Effector memory CD8-positive, alpha-beta T cell (primary cell): Measurements from ENCODE around the gene HSPB3.
"Not testable (repeated sequence)": the region's sequence is repeated elsewhere in the genome, so short reads cannot be mapped to it uniquely, and the experiment has no call there.

Experiments used
- ATAC-seq: fragments of 150-1000 bp; cut with Tn5 transposase; replicated peaks from 2 replicates; pipeline ENCODE4 v1.10.0; 2021; ENCODE audit warnings: mild to moderate bottlenecking, moderate library complexity
- DNase-seq, 3 experiments: peaks; one replicate each; pipeline ENCODE4 v3.0.0; 2021
- H3K27ac Mint-ChIP-seq, 2 donors: one replicate each; pipeline ENCODE4 v1.8.0; 2022; ENCODE audit warnings: mild to moderate bottlenecking in 2 of 2, mixed read lengths in 2 of 2, moderate library complexity in 2 of 2
- H3K27me3 Mint-ChIP-seq, 2 donors: one replicate each; pipeline ENCODE4 v1.8.0; 2022; ENCODE audit warnings: mixed read lengths in 2 of 2
- H3K36me3 Mint-ChIP-seq: one replicate; pipeline ENCODE4 v1.8.0; 2022; ENCODE audit warnings: mild to moderate bottlenecking, moderate library complexity, mixed read lengths; ENCODE audit not compliant: insufficient read depth
- H3K4me1 Mint-ChIP-seq, 2 donors: one replicate each; pipeline ENCODE4 v1.8.0; 2022; ENCODE audit warnings: low read depth in 2 of 2, mixed read lengths in 2 of 2
- H3K4me3 Mint-ChIP-seq, 2 donors: one replicate each; pipeline ENCODE4 v1.8.0; 2022; ENCODE audit warnings: mild to moderate bottlenecking in 2 of 2, mixed read lengths in 2 of 2, moderate library complexity in 2 of 2
- H3K9me3 Mint-ChIP-seq, 2 donors: one replicate each; pipeline ENCODE4 v1.8.0; 2022; ENCODE audit warnings: mixed read lengths in 2 of 2

Gene HSPB3

DNA sequence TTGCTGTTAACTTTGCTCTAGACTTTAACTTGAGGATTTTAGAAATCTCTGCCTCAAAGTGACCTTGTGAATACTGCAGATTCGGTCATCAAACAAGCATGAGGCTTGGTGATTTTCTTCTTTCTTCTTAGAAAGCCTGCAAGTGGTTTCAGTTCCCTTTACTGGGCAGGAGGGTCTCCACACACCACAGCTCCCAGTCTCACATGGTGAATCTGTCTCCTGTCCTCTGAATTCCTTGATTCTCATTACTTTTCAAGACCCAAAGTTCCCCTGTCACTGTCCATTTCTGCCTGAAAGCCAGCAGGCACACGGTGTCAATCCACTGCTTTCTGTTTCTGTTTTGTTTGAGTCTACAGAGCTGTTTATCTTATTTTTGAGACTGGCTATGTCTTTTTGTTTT is 14.1 kb downstream of the HSPB3 start:
- no peak for ATAC-seq
- Mint-ChIP-seq H3K9me3 (no peaks in the 10 kb centered on the region), H3K4me1 (peaks cover 5 to 9% of the 10 kb centered on the region in 2 donors), H3K4me3 (peak overlapping the region; percentile 50 to 62), H3K27ac (peak overlapping the region; percentile 45 to 47), H3K36me3 (no peaks in the 10 kb centered on the region), H3K27me3 (peaks cover 8 to 14% of the 10 kb centered on the region in 2 donors)
- DNase-seq: no peak

DNA sequence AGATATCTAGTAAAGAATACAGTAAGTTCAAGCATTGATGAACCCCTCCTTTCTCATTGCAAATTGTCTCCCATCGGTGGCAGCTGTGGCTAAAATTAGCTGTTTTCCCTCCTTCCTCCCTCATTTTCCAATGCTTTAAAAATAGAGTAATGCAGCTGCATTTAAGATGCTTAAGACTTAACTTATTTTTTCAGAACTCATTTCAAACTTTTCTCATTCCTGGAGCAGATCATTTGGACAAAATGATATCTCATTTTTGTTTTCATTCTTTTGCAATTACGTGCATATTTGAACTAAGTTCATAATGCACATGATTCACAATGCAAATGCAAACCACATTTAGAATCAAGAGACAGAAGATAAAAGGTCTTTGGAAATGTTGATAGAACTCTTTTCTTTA is 14.6 kb downstream of the HSPB3 start:
- no peaks in the 10 kb centered on the region for H3K36me3 Mint-ChIP-seq
- DNase-seq (no peak), ATAC-seq (no peak)
- H3K27me3 Mint-ChIP-seq: peaks cover 8 to 14% of the 10 kb centered on the region in 2 donors
- H3K4me1 Mint-ChIP-seq: peaks cover 5 to 9% of the 10 kb centered on the region in 2 donors
- peak overlapping the region; percentile 50 to 62 for H3K4me3 Mint-ChIP-seq
- peak overlapping the region; percentile 45 to 47 for H3K27ac Mint-ChIP-seq
- no peaks in the 10 kb centered on the region for H3K9me3 Mint-ChIP-seq

DNA sequence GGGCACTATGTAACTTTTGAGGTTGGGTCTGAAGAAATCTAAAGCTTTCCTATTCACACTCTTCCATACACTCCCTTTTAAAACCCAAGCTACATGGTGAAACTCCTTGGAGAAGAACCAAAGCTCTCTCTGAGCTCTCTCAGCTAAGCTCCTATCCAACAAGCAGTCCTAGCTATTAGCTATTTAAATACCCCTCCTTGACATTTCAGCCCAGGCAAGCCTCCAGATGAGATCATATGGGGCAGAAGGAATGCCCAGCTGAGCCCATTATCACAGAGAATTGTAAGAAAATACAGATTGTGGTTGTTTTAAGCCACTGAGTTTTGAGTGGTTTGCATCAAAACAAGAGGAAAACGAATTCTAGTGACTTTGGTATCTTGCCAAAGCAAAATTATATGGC is 15.2 kb downstream of the HSPB3 start:
- H3K4me1 Mint-ChIP-seq: peaks cover 5 to 9% of the 10 kb centered on the region in 2 donors
- ATAC-seq: no peak
- H3K9me3 Mint-ChIP-seq: no peaks in the 10 kb centered on the region
- no peak for DNase-seq
- no peak overlapping the region for H3K4me3 Mint-ChIP-seq
- peaks cover 8 to 14% of the 10 kb centered on the region in 2 donors for H3K27me3 Mint-ChIP-seq
- H3K27ac Mint-ChIP-seq: no peak overlapping the region
- no peaks in the 10 kb centered on the region for H3K36me3 Mint-ChIP-seq

DNA sequence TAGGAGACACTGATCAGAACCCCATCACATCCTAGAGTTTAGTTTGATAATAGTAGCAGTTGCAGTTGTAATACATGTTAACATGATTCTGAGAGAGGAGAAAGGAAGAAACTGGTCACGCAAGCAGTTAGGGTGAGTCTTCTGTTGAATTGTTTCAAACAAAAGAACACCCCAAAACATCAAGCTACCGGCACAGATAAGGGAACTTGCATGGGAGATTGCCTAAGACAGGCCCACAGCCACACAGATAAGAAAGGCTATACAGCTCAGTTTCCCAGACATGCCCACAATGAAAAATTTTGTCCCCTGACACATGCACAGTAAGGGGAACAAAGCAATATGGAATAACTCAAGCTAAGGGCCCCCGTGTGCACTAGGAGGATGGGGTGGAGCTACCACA is 15.9 kb downstream of the HSPB3 start:
- no peak for DNase-seq
- no peak overlapping the region for H3K27ac Mint-ChIP-seq
- no peak overlapping the region for H3K4me3 Mint-ChIP-seq
- no peaks in the 10 kb centered on the region for H3K36me3 Mint-ChIP-seq
- H3K27me3 Mint-ChIP-seq: peaks cover 4 to 12% of the 10 kb centered on the region in 2 donors
- no peaks in the 10 kb centered on the region for H3K9me3 Mint-ChIP-seq
- no peak for ATAC-seq
- H3K4me1 Mint-ChIP-seq: peaks cover 5 to 9% of the 10 kb centered on the region in 2 donors

DNA sequence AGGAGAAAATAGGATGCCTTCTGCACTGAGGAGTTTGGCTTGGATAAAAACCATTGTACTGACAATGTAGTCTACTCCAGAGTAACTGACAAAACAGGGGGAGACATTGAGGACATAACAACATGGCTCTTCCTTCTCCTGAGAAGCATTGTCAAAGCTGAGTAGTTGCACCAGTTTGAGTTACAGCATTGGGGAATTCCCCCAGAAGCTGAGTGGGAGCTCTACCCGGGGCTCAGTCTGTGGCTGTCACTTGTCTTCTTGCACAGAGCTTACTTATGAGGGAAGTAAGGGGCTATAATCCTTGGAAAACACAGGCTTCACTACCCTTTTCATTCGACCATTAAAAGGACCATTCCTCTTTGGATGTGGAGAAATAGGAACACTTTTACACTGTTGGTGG is 21.2 kb downstream of the HSPB3 start:
- no peaks in the 10 kb centered on the region for H3K4me1 Mint-ChIP-seq
- ATAC-seq (no peak), DNase-seq (no peak)
- H3K9me3 Mint-ChIP-seq: no peaks in the 10 kb centered on the region
- H3K4me3 Mint-ChIP-seq: no peak overlapping the region
- H3K27ac Mint-ChIP-seq: no peak overlapping the region
- H3K27me3 Mint-ChIP-seq: peaks cover 0 to 27% of the 10 kb centered on the region in 2 donors
- H3K36me3 Mint-ChIP-seq: no peaks in the 10 kb centered on the region

DNA sequence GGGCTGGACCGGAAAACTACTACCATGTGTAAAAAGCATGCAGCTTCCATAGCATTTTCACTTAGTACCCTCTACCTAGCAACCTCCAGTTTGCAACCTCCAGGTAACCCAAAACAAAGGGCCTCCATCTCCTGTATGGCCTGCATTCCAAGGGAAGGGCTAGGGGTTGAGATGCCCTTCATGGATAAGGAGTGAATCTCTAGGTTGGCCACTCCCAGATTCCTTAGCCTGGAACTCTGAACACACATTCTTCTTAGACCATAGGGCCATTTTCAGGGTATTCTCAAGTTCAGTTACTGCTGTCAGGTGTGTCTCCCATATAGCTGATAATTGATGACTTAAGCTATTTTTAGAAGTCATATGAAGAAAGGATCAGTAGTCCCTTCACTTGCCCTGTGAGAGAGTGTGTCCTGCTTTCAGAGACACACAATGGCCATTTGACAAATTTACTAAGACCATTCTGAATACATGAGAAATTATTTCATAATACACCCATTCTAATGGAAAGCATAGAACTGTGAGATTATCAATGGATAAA is 22.5 kb downstream of the HSPB3 start:
- H3K27ac Mint-ChIP-seq: no peak overlapping the region
- H3K36me3 Mint-ChIP-seq: no peaks in the 10 kb centered on the region
- H3K4me1 Mint-ChIP-seq: no peaks in the 10 kb centered on the region
- ATAC-seq (no peak), DNase-seq (no peak)
- no peak overlapping the region for H3K4me3 Mint-ChIP-seq
- H3K9me3 Mint-ChIP-seq: no peaks in the 10 kb centered on the region
- H3K27me3 Mint-ChIP-seq: peaks cover 12 to 41% of the 10 kb centered on the region in 2 donors

DNA sequence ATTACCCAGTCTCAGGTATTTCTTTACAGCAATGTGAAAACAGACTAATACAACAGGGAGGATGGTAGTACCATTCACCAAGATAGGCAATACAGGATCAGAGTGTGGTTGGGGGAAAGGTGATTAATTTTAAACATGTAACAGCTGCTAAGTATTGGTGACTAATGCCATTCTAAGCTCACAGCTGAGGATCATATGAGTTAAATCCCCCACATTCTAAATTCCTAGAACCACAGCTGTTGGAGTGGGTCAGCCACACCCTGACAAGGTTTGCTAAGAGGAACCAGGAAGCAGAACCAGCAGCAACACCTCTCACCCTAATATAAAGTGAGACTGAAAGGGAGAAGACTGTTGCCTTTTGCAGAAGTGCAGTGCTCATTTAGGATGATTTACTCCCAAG is 24.8 kb downstream of the HSPB3 start:
- Mint-ChIP-seq H3K9me3 (no peaks in the 10 kb centered on the region), H3K4me1 (no peaks in the 10 kb centered on the region), H3K27ac (no peak overlapping the region), H3K27me3 (peaks cover 16 to 41% of the 10 kb centered on the region in 2 donors), H3K4me3 (no peak overlapping the region), H3K36me3 (no peaks in the 10 kb centered on the region)
- DNase-seq (no peak), ATAC-seq (no peak)

DNA sequence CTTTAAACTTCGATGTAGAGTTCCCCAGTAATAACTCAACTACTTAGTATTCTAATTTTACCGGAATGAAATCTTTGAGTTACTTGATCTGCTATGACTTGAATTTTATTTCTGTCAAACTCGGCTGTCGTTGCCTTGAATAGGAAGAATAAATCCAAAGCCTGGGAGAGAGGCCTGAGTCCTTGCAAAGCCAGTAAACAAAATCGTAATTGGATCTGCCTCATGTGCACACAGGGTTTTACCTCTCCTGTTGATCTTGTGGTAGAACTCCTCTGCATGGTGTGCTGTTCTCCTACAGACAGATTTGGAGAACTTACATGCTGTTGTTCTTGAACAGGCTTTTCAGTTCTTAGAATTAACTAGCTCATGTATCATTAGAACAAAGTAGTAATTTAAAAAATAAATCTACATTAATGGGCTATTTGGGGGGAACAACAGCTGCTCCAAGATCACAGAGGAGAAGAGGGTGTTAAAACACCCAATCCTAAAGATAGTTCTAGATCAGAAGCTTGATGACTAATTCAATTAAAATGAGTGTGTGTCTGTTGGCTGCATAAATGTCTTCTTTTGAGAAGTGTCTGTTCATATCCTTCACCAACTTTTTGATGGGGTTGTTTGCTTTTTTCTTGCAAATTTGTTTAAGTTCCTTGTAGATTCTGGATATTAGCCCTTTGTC is 28.9 kb downstream of the HSPB3 start:
- ATAC-seq (no peak), DNase-seq (no peak)
- Mint-ChIP-seq H3K27me3 (peaks cover 22 to 37% of the 10 kb centered on the region in 2 donors), H3K36me3 (no peaks in the 10 kb centered on the region), H3K4me3 (no peak overlapping the region), H3K4me1 (no peaks in the 10 kb centered on the region), H3K9me3 (no peaks in the 10 kb centered on the region), H3K27ac (no peak overlapping the region)

DNA sequence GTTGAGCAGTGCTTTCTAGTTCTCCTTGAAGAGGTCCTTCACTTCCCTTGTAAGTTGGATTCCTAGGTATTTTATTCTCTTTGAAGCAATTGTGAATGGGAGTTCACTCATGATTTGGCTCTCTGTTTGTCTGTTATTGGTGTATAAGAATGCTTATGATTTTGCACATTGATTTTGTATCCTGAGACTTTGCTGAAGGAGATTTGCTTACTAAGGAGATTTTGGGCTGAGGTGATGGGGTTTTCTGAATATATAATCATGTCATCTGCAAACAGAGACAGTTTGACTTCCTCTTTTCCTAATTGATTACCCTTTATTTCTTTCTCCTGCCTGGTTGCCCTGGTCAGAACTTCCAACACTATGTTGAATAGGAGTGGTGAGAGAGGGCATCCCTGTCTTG is 30.2 kb downstream of the HSPB3 start:
- H3K27me3 Mint-ChIP-seq: peaks cover 22 to 24% of the 10 kb centered on the region in 2 donors
- not testable (repeated sequence) for H3K27ac Mint-ChIP-seq, H3K4me1 Mint-ChIP-seq, ATAC-seq, DNase-seq, H3K9me3 Mint-ChIP-seq, H3K4me3 Mint-ChIP-seq, H3K36me3 Mint-ChIP-seq

DNA sequence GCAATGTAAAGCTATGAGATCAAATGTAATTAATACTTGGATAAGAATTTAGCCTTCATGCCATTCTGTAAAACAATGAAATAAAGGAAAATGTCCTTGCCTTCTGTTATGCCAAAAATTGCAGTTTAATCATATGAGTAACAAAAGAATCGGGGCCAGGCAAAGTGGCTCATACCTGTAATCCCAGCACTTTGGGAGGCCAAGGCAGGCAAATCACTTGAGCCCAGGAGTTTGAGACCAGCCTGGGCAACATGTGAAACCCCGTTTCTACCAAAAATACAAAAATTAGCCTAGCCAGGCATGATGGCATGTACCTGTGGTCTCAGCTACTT is 34.1 kb downstream of the HSPB3 start:
- not testable (repeated sequence) for H3K4me3 Mint-ChIP-seq, ATAC-seq, DNase-seq, H3K36me3 Mint-ChIP-seq, H3K27ac Mint-ChIP-seq, H3K4me1 Mint-ChIP-seq, H3K9me3 Mint-ChIP-seq
- H3K27me3 Mint-ChIP-seq: peaks cover 19 to 20% of the 10 kb centered on the region in 2 donors

DNA sequence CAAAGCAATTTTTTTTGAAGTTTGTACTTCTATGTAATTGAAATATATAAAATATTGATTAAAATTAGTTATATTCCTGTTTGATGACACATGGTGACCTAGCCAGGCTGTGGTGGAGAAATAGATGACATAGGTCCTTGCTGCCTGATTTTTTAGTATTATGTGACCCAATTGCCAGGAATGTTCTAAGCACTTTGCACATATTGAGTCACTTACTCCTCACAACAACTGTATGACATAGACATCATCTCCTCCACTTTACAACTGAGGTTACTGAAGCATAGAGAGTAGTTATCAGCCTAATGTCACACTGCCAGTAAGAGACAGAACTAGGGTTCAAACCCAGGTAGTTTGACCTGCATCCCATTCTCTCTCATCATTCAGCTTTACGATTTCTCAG is 35.8 kb downstream of the HSPB3 start:
- Mint-ChIP-seq H3K36me3 (no peaks in the 10 kb centered on the region), H3K27ac (no peak overlapping the region), H3K4me3 (no peak overlapping the region), H3K27me3 (peaks cover 20 to 36% of the 10 kb centered on the region in 2 donors), H3K4me1 (no peaks in the 10 kb centered on the region), H3K9me3 (no peaks in the 10 kb centered on the region)
- no peak for ATAC-seq
- no peak for DNase-seq

DNA sequence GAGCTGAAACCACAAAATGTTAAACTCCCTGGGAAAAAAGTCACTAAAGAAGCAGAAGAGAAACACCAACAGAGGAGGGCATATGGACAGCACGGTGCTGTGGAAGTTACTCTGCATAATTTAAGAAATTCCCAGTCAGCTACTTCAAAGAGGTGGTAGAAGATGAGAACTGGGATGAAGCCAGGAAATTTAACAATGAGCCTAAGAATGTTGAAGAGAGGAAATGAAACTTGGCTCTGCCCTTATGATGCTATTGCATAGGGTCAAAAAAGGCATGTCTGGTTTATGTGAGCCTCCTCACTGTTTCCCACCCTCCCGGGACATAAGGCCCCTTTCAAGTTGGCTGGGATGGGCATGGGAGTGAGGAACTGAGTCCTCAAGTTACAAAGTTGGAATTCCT is 36.7 kb downstream of the HSPB3 start:
- DNase-seq (no peak), ATAC-seq (no peak)
- no peaks in the 10 kb centered on the region for H3K9me3 Mint-ChIP-seq
- H3K27ac Mint-ChIP-seq: no peak overlapping the region
- H3K36me3 Mint-ChIP-seq: no peaks in the 10 kb centered on the region
- H3K4me1 Mint-ChIP-seq: no peaks in the 10 kb centered on the region
- no peak overlapping the region for H3K4me3 Mint-ChIP-seq
- H3K27me3 Mint-ChIP-seq: peaks cover 27 to 45% of the 10 kb centered on the region in 2 donors

DNA sequence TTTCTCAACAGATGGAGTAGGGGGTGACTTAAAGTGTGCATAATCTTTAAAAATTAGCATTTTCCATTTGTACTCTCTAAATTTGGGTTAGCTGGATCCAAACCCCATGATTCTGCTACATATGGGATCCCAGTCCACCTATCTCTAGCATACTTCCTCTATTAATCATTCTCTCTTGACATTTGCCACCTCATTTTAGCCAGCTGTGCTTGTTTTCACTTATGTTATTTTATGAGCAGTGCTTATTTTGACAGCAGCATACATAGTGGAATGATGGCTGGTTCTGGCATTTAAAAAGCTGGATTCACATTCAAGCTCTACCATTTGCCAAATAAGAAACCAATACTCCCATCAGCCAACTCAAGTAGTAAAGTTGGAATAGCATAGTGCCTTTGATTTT is 39.5 kb downstream of the HSPB3 start:
- DNase-seq (no peak), ATAC-seq (no peak)
- H3K4me1 Mint-ChIP-seq: no peaks in the 10 kb centered on the region
- H3K27ac Mint-ChIP-seq: no peak overlapping the region
- H3K4me3 Mint-ChIP-seq: no peak overlapping the region
- H3K9me3 Mint-ChIP-seq: no peaks in the 10 kb centered on the region
- H3K27me3 Mint-ChIP-seq: peaks cover 49 to 70% of the 10 kb centered on the region in 2 donors
- no peaks in the 10 kb centered on the region for H3K36me3 Mint-ChIP-seq
